OCI-LY7 (cell line): ENCODE measurements around the gene ATP8B3.

Experiments used
- EZH2phosphoT487 ChIP-seq: fragments of 200-600 bp; sonication (generic); IDR thresholded peaks from 2 replicates; pipeline ENCODE4 v1.6.1; 2018; ENCODE audit warnings: low read depth, borderline replicate concordance, mild to moderate bottlenecking, mixed run types, antibody characterized with exemption, low read length, moderate library complexity, mixed read lengths
- TF ChIP-seq, protein P1 (sequence below): fragments of 200-600 bp; sonication (generic); conservative IDR thresholded peaks from 2 replicates; pipeline ENCODE4 v1.5.1; 2014; ENCODE audit warnings: mild to moderate bottlenecking, antibody characterized with exemption, low read length, moderate library complexity, mixed read lengths

GRCh38 chr19:1807695-1808394, 4.2 kb downstream of the ATP8B3 start:
- TF ChIP-seq, protein P1, sequence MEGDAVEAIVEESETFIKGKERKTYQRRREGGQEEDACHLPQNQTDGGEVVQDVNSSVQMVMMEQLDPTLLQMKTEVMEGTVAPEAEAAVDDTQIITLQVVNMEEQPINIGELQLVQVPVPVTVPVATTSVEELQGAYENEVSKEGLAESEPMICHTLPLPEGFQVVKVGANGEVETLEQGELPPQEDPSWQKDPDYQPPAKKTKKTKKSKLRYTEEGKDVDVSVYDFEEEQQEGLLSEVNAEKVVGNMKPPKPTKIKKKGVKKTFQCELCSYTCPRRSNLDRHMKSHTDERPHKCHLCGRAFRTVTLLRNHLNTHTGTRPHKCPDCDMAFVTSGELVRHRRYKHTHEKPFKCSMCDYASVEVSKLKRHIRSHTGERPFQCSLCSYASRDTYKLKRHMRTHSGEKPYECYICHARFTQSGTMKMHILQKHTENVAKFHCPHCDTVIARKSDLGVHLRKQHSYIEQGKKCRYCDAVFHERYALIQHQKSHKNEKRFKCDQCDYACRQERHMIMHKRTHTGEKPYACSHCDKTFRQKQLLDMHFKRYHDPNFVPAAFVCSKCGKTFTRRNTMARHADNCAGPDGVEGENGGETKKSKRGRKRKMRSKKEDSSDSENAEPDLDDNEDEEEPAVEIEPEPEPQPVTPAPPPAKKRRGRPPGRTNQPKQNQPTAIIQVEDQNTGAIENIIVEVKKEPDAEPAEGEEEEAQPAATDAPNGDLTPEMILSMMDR, result no peak
- no peak for TF ChIP-seq EZH2phosphoT487
